ENCODE results near the gene IKZF2. TPM values are rescaled to one million over a fixed set of nuclear protein-coding genes. Genes with fewer than 3 reads are reported as not detected.

Gene IKZF2
- total RNA-seq, 1 experiment from 2014 or later: 1.3 TPM

DNA sequence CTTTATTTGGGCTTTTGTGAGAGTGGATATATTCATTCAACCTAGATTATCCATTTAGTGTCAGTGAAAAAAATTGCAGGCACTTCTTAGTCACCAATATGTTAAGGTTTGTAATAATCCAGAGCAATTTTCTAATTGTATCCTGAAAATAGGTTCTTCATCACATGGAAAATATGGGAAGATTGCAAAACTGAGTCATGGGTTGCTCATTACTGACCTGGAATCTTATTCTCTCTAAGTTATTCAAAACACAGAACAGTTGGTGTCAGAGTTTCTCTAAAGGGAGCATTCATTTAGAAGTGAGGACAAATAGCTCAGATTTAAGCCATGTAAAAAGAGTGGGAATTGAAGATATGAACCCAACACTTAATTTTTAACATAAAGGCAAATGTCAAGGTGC is 181.3 kb downstream of the IKZF2 start:
- Histone ChIP-seq H3K79me2 (ENCODE audit: low read length) (no peaks in the 10 kb centered on the region), H3K9ac (ENCODE audit: low read length) (no peak overlapping the region), H3K4me3 (ENCODE audit: low read length) (no peak overlapping the region), H3K4me2 (ENCODE audit: low read depth, low read length, poor library complexity, severe bottlenecking) (no peak overlapping the region), H3K9me3 (ENCODE audit: low read length) (no peaks in the 10 kb centered on the region), H3K27me3 (ENCODE audit: low read length) (no peaks in the 10 kb centered on the region), H3K9me2 (replicated peaks; ENCODE audit: insufficient read depth, low read length) (no peaks in the 10 kb centered on the region), H2AFZ (ENCODE audit: low read length) (no peak overlapping the region), H3K27ac (ENCODE audit: low read length) (no peak overlapping the region), H3K4me1 (ENCODE audit: low read length) (no peaks in the 10 kb centered on the region), H4K20me1 (ENCODE audit: insufficient read depth, low read depth, low read length) (no peaks in the 10 kb centered on the region), H3K36me3 (ENCODE audit: insufficient read depth, low read length) (no peaks in the 10 kb centered on the region)
- DNase-seq: no peak

DNA sequence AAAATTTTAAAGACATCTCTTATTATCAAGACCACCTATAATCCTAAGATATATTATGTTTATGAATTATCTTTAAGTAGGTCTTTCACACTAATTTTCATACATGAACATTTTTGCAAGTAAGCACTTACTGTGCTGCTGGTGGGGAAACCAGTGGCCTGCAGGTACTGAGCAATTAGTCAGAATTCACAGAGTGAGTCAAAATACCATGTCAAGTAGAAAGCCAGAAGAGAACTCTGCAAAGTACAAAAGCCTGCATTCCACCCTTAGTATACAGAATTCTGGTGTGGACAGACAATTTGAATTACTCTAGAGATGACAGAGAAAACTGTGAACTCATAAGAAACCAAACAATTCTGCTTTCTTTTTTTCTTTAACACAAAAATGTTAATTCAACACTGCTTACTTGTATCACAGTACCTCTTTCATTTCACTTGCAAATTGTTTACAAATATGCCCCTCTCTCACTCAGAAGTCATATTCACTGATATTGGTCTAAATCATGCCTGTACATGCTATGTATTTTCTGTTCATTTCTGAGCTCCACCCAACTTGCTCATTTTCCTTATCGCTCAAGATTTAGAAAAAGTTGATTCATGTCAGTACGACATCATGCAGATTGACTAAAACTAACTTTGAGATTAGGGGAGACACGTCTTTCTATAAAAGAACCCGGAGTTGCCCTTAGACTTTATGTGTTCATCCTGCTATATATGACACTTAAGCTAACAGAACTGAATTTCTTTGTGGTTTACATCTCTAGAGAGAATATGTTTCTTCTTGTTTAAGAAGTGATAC is 182.9 kb downstream of the IKZF2 start:
- no peak overlapping the region for H3K4me2 ChIP-seq (ENCODE audit: low read depth, low read length, poor library complexity, severe bottlenecking)
- no peaks in the 10 kb centered on the region for H3K9me3 ChIP-seq (ENCODE audit: low read length)
- H3K27ac ChIP-seq (ENCODE audit: low read length): no peak overlapping the region
- no peaks in the 10 kb centered on the region for H3K4me1 ChIP-seq (ENCODE audit: low read length)
- H4K20me1 ChIP-seq (ENCODE audit: insufficient read depth, low read depth, low read length): no peaks in the 10 kb centered on the region
- no peaks in the 10 kb centered on the region for H3K36me3 ChIP-seq (ENCODE audit: insufficient read depth, low read length)
- H3K27me3 ChIP-seq (ENCODE audit: low read length): no peaks in the 10 kb centered on the region
- DNase-seq: no peak
- no peaks in the 10 kb centered on the region for H3K9me2 ChIP-seq (replicated peaks; ENCODE audit: insufficient read depth, low read length)
- H3K9ac ChIP-seq (ENCODE audit: low read length): no peak overlapping the region
- H3K4me3 ChIP-seq (ENCODE audit: low read length): no peak overlapping the region
- H3K79me2 ChIP-seq (ENCODE audit: low read length): no peaks in the 10 kb centered on the region
- no peak overlapping the region for H2AFZ ChIP-seq (ENCODE audit: low read length)

DNA sequence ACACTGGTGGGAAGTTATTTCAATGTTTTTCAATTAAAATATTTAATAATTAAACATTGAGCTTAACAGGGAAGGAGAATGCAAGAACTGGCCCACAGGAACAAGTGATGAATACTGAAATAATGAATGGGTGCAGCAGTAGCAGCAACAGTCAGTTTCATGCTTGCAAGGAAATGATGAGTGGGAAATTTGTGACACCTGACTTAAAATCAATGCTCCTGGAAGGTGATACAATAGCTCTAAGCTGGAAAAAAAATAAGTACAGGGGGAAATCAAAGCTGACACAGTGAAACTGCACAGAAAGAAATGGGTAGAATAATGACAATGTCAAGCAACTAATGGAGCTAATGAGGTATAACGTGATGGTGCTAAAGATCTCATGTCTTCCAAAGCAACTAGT is 184.5 kb downstream of the IKZF2 start:
- Histone ChIP-seq H3K9ac (ENCODE audit: low read length) (no peak overlapping the region), H3K9me2 (replicated peaks; ENCODE audit: insufficient read depth, low read length) (no peaks in the 10 kb centered on the region), H3K79me2 (ENCODE audit: low read length) (no peaks in the 10 kb centered on the region), H3K36me3 (ENCODE audit: insufficient read depth, low read length) (no peaks in the 10 kb centered on the region), H3K27ac (ENCODE audit: low read length) (no peak overlapping the region), H2AFZ (ENCODE audit: low read length) (no peak overlapping the region), H3K4me3 (ENCODE audit: low read length) (no peak overlapping the region), H3K4me2 (ENCODE audit: low read depth, low read length, poor library complexity, severe bottlenecking) (no peak overlapping the region), H3K27me3 (ENCODE audit: low read length) (no peaks in the 10 kb centered on the region), H3K9me3 (ENCODE audit: low read length) (no peaks in the 10 kb centered on the region), H3K4me1 (ENCODE audit: low read length) (no peaks in the 10 kb centered on the region), H4K20me1 (ENCODE audit: insufficient read depth, low read depth, low read length) (no peaks in the 10 kb centered on the region)
- no peak for DNase-seq

- Histone ChIP-seq H3K4me3 (ENCODE audit: low read length) (no peak overlapping the region), H3K27me3 (ENCODE audit: low read length) (no peaks in the 10 kb centered on the region), H3K4me2 (ENCODE audit: low read depth, low read length, poor library complexity, severe bottlenecking) (no peak overlapping the region), H3K9me3 (ENCODE audit: low read length) (no peaks in the 10 kb centered on the region), H3K9ac (ENCODE audit: low read length) (no peak overlapping the region), H3K27ac (ENCODE audit: low read length) (no peak overlapping the region), H2AFZ (ENCODE audit: low read length) (no peak overlapping the region), H3K9me2 (replicated peaks; ENCODE audit: insufficient read depth, low read length) (no peaks in the 10 kb centered on the region), H3K36me3 (ENCODE audit: insufficient read depth, low read length) (no peaks in the 10 kb centered on the region), H3K4me1 (ENCODE audit: low read length) (no peaks in the 10 kb centered on the region), H4K20me1 (ENCODE audit: insufficient read depth, low read depth, low read length) (no peaks in the 10 kb centered on the region), H3K79me2 (ENCODE audit: low read length) (no peaks in the 10 kb centered on the region)
- no peak for DNase-seq
Observed at GRCh38 chr2:212962691-212963090, 188.7 kb downstream of the IKZF2 start.

- Histone ChIP-seq H3K4me1 (ENCODE audit: low read length) (no peaks in the 10 kb centered on the region), H3K27me3 (ENCODE audit: low read length) (no peaks in the 10 kb centered on the region), H3K9ac (ENCODE audit: low read length) (no peak overlapping the region), H4K20me1 (ENCODE audit: insufficient read depth, low read depth, low read length) (no peaks in the 10 kb centered on the region), H3K9me3 (ENCODE audit: low read length) (no peaks in the 10 kb centered on the region), H2AFZ (ENCODE audit: low read length) (no peak overlapping the region), H3K9me2 (replicated peaks; ENCODE audit: insufficient read depth, low read length) (no peaks in the 10 kb centered on the region), H3K4me2 (ENCODE audit: low read depth, low read length, poor library complexity, severe bottlenecking) (no peak overlapping the region), H3K79me2 (ENCODE audit: low read length) (no peaks in the 10 kb centered on the region), H3K27ac (ENCODE audit: low read length) (no peak overlapping the region), H3K4me3 (ENCODE audit: low read length) (no peak overlapping the region), H3K36me3 (ENCODE audit: insufficient read depth, low read length) (no peaks in the 10 kb centered on the region)
- no peak for DNase-seq
Observed at GRCh38 chr2:212961255-212961654, 190.2 kb downstream of the IKZF2 start.

- Histone ChIP-seq H3K4me1 (ENCODE audit: low read length) (no peaks in the 10 kb centered on the region), H4K20me1 (ENCODE audit: insufficient read depth, low read depth, low read length) (no peaks in the 10 kb centered on the region), H2AFZ (ENCODE audit: low read length) (no peak overlapping the region), H3K9me3 (ENCODE audit: low read length) (no peaks in the 10 kb centered on the region), H3K27ac (ENCODE audit: low read length) (no peak overlapping the region), H3K79me2 (ENCODE audit: low read length) (no peaks in the 10 kb centered on the region), H3K27me3 (ENCODE audit: low read length) (no peaks in the 10 kb centered on the region), H3K9ac (ENCODE audit: low read length) (no peak overlapping the region), H3K36me3 (ENCODE audit: insufficient read depth, low read length) (no peaks in the 10 kb centered on the region), H3K4me3 (ENCODE audit: low read length) (no peak overlapping the region), H3K9me2 (replicated peaks; ENCODE audit: insufficient read depth, low read length) (no peaks in the 10 kb centered on the region), H3K4me2 (ENCODE audit: low read depth, low read length, poor library complexity, severe bottlenecking) (no peak overlapping the region)
- no peak for DNase-seq
Observed at GRCh38 chr2:212960336-212960735, 191.1 kb downstream of the IKZF2 start.

- H3K9me3 ChIP-seq (ENCODE audit: low read length): peaks cover 6% of the 10 kb centered on the region; the same call in 1 of the 2 replicates
- no peaks in the 10 kb centered on the region for H3K9me2 ChIP-seq (replicated peaks; ENCODE audit: insufficient read depth, low read length)
- H2AFZ ChIP-seq (ENCODE audit: low read length): no peak overlapping the region
- no peak for DNase-seq
- no peak overlapping the region for H3K4me3 ChIP-seq (ENCODE audit: low read length)
- no peaks in the 10 kb centered on the region for H3K27me3 ChIP-seq (ENCODE audit: low read length)
- no peaks in the 10 kb centered on the region for H3K36me3 ChIP-seq (ENCODE audit: insufficient read depth, low read length)
- H3K4me2 ChIP-seq (ENCODE audit: low read depth, low read length, poor library complexity, severe bottlenecking): no peak overlapping the region
- H3K79me2 ChIP-seq (ENCODE audit: low read length): no peaks in the 10 kb centered on the region
- H3K9ac ChIP-seq (ENCODE audit: low read length): no peak overlapping the region
- no peaks in the 10 kb centered on the region for H4K20me1 ChIP-seq (ENCODE audit: insufficient read depth, low read depth, low read length)
- H3K27ac ChIP-seq (ENCODE audit: low read length): no peak overlapping the region
- no peaks in the 10 kb centered on the region for H3K4me1 ChIP-seq (ENCODE audit: low read length)
Observed at GRCh38 chr2:212959471-212960117, 191.8 kb downstream of the IKZF2 start.

- H3K4me1 ChIP-seq (ENCODE audit: low read length): no peaks in the 10 kb centered on the region
- no peak overlapping the region for H3K9ac ChIP-seq (ENCODE audit: low read length)
- H3K27ac ChIP-seq (ENCODE audit: low read length): no peak overlapping the region
- no peaks in the 10 kb centered on the region for H4K20me1 ChIP-seq (ENCODE audit: insufficient read depth, low read depth, low read length)
- H3K27me3 ChIP-seq (ENCODE audit: low read length): no peaks in the 10 kb centered on the region
- no peaks in the 10 kb centered on the region for H3K79me2 ChIP-seq (ENCODE audit: low read length)
- H3K4me2 ChIP-seq (ENCODE audit: low read depth, low read length, poor library complexity, severe bottlenecking): no peak overlapping the region
- peaks cover 8% of the 10 kb centered on the region; the same call in 1 of the 2 replicates for H3K9me3 ChIP-seq (ENCODE audit: low read length)
- no peak for DNase-seq
- H2AFZ ChIP-seq (ENCODE audit: low read length): no peak overlapping the region
- no peaks in the 10 kb centered on the region for H3K36me3 ChIP-seq (ENCODE audit: insufficient read depth, low read length)
- H3K4me3 ChIP-seq (ENCODE audit: low read length): no peak overlapping the region
- no peaks in the 10 kb centered on the region for H3K9me2 ChIP-seq (replicated peaks; ENCODE audit: insufficient read depth, low read length)
Observed at GRCh38 chr2:212958757-212959295, 192.6 kb downstream of the IKZF2 start.

All from Karpas-422 (cell line).